Loucy (cell line): Measurements from ENCODE around the gene CTAG2.
"Not testable (repeated sequence)": the region's sequence is repeated elsewhere in the genome, so short reads cannot be mapped to it uniquely, and the experiment has no call there.

ENCODE experiments used
- EZH2phosphoT487 ChIP-seq: fragments of 200-600 bp; IDR thresholded peaks from 2 replicates; pipeline ENCODE4 v1.6.1; 2018; ENCODE audit warnings: antibody characterized with exemption, mild to moderate bottlenecking, moderate library complexity, borderline replicate concordance
- TF ChIP-seq, protein P1 (sequence below): fragments of 200-600 bp; sonication (generic); conservative IDR thresholded peaks from 2 replicates; pipeline ENCODE4 v1.5.1; 2014; ENCODE audit warnings: mild to moderate bottlenecking, antibody characterized with exemption, low read length

- TF ChIP-seq, protein P1, sequence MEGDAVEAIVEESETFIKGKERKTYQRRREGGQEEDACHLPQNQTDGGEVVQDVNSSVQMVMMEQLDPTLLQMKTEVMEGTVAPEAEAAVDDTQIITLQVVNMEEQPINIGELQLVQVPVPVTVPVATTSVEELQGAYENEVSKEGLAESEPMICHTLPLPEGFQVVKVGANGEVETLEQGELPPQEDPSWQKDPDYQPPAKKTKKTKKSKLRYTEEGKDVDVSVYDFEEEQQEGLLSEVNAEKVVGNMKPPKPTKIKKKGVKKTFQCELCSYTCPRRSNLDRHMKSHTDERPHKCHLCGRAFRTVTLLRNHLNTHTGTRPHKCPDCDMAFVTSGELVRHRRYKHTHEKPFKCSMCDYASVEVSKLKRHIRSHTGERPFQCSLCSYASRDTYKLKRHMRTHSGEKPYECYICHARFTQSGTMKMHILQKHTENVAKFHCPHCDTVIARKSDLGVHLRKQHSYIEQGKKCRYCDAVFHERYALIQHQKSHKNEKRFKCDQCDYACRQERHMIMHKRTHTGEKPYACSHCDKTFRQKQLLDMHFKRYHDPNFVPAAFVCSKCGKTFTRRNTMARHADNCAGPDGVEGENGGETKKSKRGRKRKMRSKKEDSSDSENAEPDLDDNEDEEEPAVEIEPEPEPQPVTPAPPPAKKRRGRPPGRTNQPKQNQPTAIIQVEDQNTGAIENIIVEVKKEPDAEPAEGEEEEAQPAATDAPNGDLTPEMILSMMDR = not testable (repeated sequence)
- not testable (repeated sequence) for TF ChIP-seq EZH2phosphoT487
Measured at GRCh38 chrX:154641740-154642139, 11.6 kb downstream of the CTAG2 start.
